ENCODE data around the gene CCNY.

CCNY gene

GRCh38 chr10:35422228-35422627, 85.9 kb downstream of the CCNY start:
- no peaks in the 10 kb centered on the region for H3K36me3 ChIP-seq
- TF ChIP-seq CTCF (IDR thresholded peaks at IDR 0.05): no peak
- no peaks in the 10 kb centered on the region for H3K27me3 ChIP-seq
- H3K9me3 ChIP-seq: no peaks in the 10 kb centered on the region
- peaks cover 15 to 27% of the 10 kb centered on the region in 2 experiments for H3K4me1 ChIP-seq (ENCODE audit: control insufficient read depth in 1 of 2, insufficient read depth in 1 of 2, low read depth in 1 of 2, low read length in 1 of 2)
- no peak overlapping the region for H3K27ac ChIP-seq
- no peak overlapping the region for H3K4me3 ChIP-seq (ENCODE audit: low read depth in 1 of 2, low read length in 1 of 2)

GRCh38 chr10:35423505-35424306, 87.4 kb downstream of the CCNY start:
- H3K9me3 ChIP-seq: no peaks in the 10 kb centered on the region
- H3K27ac ChIP-seq: no peak overlapping the region
- H3K36me3 ChIP-seq: no peaks in the 10 kb centered on the region
- H3K27me3 ChIP-seq: no peaks in the 10 kb centered on the region
- no peak overlapping the region for H3K4me3 ChIP-seq (ENCODE audit: low read depth in 1 of 2, low read length in 1 of 2)
- no peak for TF ChIP-seq CTCF (IDR thresholded peaks at IDR 0.05)
- H3K4me1 ChIP-seq (ENCODE audit: control insufficient read depth in 1 of 2, insufficient read depth in 1 of 2, low read depth in 1 of 2, low read length in 1 of 2): peaks cover 30 to 42% of the 10 kb centered on the region in 2 experiments

- Histone ChIP-seq H3K36me3 (no peaks in the 10 kb centered on the region), H3K9me3 (no peaks in the 10 kb centered on the region), H3K27ac (no peak overlapping the region), H3K4me3 (ENCODE audit: low read depth in 1 of 2, low read length in 1 of 2) (no peak overlapping the region), H3K4me1 (ENCODE audit: control insufficient read depth in 1 of 2, insufficient read depth in 1 of 2, low read depth in 1 of 2, low read length in 1 of 2) (peaks cover 40 to 52% of the 10 kb centered on the region in 2 experiments), H3K27me3 (no peaks in the 10 kb centered on the region)
- no peak for TF ChIP-seq CTCF (IDR thresholded peaks at IDR 0.05)
Observed at GRCh38 chr10:35424680-35425285, 88.5 kb downstream of the CCNY start.

- H3K4me3 ChIP-seq (ENCODE audit: low read depth in 1 of 2, low read length in 1 of 2): no peak overlapping the region
- H3K36me3 ChIP-seq: no peaks in the 10 kb centered on the region
- H3K9me3 ChIP-seq: no peaks in the 10 kb centered on the region
- H3K27me3 ChIP-seq: no peaks in the 10 kb centered on the region
- peak overlapping the region; percentile 71 for H3K27ac ChIP-seq
- no peak for TF ChIP-seq CTCF (IDR thresholded peaks at IDR 0.05)
- H3K4me1 ChIP-seq (ENCODE audit: control insufficient read depth in 1 of 2, insufficient read depth in 1 of 2, low read depth in 1 of 2, low read length in 1 of 2): peaks cover 41 to 53% of the 10 kb centered on the region in 2 experiments
Observed at GRCh38 chr10:35425595-35425994, 89.3 kb downstream of the CCNY start.

GRCh38 chr10:35426657-35427056, 90.3 kb downstream of the CCNY start:
- H3K4me3 ChIP-seq (ENCODE audit: low read depth in 1 of 2, low read length in 1 of 2): no peak overlapping the region
- peak overlapping the region; percentile 71 for H3K27ac ChIP-seq
- no peak for TF ChIP-seq CTCF (IDR thresholded peaks at IDR 0.05)
- H3K27me3 ChIP-seq: no peaks in the 10 kb centered on the region
- peaks cover 41 to 57% of the 10 kb centered on the region in 2 experiments for H3K4me1 ChIP-seq (ENCODE audit: control insufficient read depth in 1 of 2, insufficient read depth in 1 of 2, low read depth in 1 of 2, low read length in 1 of 2)
- H3K36me3 ChIP-seq: no peaks in the 10 kb centered on the region
- no peaks in the 10 kb centered on the region for H3K9me3 ChIP-seq

Data from neutrophil (primary cell).